CD4-positive, alpha-beta T cell treated with Interleukin-6 at 100 ng/mL for 8 hours (primary cell): Measurements from ENCODE around the gene RIPOR3.
"Not testable (repeated sequence)": the region's sequence is repeated elsewhere in the genome, so short reads cannot be mapped to it uniquely, and the experiment has no call there.

Experiments
- DNase-seq: peaks from one replicate; pipeline ENCODE4 v3.0.0-alpha.2; 2020; ENCODE audit warnings: mixed read lengths, low spot score

RIPOR3 gene

DNA sequence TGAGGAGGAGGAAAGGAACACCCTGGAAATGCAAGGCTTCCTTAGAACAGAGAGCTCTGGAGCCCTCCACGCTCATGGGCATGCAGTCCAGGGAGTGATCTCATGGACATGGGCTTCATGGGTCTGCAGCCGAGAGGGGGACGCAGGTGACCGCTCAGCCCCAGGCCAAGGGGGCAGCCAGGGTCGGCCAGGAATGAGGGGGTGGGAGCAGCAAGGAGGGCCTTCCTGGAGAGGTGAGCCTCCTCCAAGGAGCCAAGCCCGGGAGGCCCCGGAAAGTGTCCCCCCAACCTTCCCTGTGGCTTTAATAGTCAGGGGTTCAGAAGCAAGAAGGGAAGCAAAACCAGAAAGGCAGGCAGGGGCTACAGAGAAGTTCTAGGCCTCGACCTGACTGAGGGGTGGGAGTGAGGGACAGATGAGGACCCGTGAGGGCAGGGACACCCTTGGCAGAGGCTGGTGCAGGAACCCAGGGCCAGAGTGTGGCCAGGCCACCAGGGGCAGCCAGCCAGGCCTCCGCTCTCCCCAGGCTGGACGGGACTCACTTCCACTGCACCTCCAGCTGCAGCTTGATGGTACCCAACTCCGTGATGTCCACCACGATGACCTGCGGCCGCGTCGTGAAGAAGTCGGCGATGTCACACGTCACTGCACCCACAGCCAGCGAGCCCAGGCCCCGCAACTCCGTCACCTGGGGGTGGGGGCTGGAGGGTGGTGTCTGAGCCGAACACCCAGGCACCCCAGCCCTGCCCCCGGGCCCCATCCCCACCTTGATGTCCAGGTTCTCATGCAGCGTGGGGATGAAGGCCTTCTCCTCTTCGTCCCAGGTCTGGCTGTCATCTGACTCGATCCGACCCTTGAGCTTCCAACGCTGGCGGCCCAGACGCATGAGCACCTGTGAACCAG is 83.2 kb downstream of the RIPOR3 start:
- no peak for DNase-seq

DNA sequence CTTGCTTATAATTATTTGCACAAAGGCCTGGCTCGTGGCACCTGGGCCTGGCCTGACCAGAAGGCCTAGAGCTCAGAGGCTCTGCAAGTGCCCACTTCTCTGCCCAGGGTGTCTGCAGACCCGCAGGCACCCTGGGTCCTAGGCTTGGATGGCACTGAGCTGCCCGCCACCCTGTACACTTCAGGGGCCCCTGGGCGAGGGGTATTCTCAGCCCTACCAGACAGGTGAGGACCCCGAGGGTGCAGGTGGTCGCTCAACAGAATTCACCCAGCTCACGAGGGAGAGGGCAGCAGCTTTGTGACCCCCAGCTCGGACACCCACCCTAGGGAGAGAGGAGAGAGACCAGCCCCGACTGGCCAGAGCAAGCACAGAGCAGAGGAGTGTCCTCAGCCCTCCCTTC is 83.9 kb downstream of the RIPOR3 start:
- no peak for DNase-seq

DNA sequence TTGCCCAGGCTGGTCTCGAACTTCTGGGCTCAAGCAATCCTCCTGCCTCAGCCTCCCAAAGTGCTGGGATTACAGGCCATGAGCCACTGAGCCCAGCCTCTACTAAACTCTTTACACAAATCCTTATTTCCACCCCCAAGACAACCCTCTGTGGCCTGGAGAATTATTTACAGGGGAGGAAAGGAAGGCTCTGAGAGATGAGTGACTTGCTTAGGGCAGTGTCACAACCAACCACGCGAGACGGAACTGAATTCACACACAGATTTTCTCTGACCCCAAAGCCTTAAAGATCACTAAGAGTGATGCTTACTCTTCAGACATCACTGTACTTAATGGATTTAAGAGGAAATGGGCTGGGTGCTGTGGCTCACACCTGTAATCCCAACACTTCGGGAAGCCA is 86.2 kb downstream of the RIPOR3 start:
- no peak for DNase-seq

DNA sequence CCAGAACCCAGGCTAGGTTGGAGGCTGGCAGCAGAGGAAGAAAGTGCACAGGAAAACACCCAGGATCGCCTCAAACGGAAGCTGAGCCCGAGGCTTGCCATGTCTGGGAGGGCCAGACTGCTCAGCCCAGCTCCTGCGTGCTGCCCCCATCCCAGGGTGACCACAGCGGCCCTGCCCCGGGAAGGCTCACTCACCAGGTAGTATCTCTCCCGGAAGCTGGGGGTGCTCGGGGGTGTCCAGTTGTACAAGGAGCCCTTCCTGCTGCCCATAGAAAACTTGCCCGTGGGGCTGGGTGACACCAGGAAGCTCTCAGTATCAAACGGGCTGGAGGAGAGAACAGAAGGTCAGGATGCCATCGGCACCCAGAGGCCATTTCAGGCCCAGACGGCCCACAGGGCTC is 86.9 kb downstream of the RIPOR3 start:
- no peak for DNase-seq

DNA sequence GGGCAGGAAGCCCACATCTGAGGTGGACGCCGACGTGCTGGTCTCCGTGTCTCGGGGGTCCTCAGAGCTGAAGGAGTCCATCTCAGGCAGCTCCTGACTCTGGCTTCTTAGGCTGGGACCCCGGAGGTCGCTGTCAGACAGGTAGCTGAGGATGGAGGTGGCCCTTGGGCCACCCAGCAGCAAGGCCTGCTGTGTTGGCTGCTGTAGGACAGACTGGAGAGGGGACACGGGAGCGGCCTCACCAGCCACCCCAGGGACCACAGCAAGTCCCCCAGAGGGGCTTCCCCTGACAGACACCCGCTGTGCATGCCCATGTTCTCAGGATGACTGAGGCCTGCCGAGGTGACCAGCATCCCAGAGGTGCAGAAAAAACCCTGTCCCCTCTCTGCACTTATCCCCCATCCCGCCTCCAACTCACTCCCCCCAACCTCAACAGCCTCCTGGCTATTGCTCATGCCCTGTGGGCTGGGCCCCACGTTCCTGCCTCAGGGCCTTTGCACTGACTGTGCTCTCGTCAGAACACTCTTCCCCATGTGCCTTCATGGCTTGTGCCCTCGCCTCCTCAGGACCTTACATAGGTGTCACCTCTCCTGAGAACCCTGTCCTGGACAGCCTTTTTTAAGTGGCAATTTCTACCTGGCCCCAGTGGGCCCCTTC is 88.8 kb downstream of the RIPOR3 start:
- no peak for DNase-seq

DNA sequence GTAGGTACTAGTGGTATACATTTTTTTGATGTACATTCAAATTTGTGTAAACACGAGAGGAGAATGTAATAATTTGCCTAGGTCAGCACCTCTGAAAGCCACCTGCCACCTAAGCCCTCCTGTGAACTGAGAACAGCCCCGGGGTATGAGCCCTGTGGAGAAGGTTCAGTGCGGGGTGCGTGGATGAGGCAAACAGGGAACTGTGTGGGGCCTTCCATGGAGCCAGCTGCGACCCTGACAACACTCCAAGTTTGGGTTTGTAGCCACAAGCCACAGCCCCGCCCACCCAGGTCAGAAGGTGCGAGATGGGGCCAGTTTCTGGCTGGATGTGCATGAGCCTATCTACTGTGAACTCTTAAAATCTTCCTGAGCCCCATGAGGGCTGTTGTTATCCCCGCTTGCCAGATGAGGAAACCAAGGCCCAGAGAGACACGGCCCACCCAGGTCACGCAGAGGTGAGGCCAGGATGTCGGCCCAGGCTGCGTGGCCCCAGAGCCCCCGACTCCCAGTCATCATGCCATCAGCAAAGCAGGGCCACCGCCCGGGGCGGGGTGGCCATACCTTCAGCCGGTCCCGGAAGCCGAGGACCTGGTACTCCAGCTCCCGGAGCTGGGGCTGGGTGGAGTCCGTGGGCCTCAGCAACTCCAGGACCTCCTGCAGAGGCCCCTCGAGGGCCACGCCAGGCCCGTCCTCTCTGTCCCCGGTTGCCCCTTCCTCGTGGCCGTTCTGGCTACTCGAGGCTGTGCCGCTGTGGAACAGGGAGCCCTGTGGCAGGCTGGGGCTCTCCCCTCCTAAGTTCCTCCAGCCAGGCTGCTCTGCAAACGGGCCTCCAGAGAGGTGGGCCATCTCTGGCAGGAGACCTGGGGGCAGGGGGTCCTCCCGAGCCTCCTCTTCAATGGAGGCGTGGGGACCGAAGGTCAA is 89.6 kb downstream of the RIPOR3 start:
- DNase-seq = no peak

DNA sequence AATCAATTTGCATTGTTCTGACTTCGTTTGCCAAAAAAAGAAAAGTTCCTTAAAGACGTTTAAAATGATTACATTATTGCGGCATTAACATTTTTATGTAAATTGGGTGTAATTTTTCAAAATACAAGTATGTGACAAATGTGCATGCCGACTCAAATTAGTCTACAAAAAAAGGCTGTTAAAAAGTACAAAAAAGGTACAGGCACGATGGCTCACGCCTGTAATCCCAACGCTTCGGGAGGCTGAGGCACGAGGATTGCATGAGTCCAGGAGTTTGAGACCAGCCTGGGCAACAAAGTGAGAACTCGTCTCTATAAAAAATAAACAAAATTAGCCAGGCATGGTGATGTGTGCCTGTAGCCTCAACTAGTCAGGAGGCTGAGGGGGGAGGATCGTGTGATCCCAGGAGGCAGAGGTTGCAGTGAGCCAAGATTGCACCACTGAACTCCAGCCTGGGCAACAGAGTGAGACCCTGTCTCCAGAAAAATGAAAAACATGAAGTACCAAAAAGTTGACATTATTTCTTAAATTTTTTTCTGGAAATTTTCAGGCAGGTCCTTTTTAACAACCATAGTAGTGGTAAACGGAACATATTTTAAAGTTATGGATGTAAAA is 91.0 kb downstream of the RIPOR3 start:
- DNase-seq = no peak

DNA sequence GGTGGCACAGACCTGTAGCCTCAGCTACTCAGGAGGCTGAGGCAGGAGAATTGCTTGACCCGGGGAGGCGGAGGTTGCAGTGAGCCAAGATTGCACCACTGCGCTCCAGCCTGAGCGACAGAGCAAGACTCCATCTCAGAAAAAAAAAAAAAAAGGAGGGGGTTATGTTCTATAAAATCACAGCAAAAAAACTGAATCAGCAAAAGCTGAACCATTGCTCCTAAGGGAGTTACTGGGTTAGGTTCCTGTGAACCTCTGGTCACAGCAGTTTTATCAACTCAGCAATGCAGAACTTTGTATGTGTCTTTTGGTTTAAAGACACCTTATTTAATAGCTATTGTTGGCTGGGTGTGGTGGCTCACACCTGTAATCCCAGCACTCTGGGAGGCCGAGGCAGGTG is 92.6 kb downstream of the RIPOR3 start:
- not testable (repeated sequence) for DNase-seq

DNA sequence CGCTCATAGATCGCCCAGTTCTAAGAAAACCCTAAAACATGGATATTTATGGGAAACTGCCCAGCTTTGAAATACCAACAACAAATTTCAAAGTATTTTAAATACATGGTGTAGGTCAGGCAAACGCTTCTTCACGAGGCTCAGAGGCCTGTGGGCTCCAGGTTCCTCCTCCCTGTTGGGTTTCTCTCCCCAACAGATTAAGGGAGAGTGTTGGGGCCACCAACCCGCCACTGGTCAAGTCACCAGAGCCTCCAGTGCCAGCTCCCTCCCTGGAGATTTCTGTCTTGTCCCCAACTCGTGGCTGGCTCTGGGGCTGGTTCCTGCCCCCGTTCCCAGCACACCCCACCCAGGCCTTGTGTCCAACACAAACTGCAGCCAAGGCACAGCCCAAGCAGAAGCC is 93.3 kb downstream of the RIPOR3 start:
- DNase-seq = no peak

DNA sequence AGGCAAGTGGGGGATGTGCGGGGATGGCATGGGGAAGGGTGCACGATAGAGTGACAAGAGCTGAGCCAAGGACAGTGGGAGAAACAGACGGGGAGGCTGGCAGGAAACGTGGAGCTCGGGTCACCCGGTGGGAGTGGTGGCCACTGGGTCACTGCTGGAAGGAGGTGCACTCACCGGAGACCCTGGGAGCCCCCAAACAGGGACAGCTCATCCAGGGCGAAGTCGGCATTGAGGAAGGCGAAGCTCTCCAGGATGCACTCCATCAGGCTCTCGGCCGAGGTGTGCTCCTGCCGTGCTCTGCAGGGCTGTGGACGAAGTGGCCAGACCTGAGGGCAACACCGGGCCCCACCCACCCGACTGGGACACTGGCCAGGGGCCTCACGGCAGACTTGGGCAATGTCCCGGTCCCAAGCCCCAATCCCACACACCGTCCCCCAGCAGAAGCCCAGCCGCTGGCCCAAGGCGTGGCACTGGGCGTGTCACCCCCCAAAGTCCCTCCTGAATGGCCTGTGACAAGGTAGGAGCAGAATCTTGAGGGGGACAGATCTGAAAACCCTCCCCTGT is 93.9 kb downstream of the RIPOR3 start:
- no peak for DNase-seq

DNA sequence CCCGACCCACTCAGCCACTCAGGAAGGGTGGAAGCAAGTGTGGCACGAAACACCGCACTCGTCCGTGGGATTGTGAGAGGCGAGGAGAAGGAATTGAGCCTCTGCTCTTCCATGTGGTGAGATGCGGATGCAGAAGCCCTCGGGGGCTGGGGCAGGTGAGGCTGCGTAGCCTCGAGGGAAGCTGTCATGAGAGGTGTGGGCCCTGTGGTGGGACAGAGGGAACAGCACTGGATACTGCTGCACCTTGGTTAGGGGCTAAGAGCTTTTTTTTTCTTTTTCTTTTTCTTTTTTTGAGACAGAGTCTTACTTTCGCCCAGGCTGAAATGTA is 94.7 kb downstream of the RIPOR3 start:
- no peak for DNase-seq

DNA sequence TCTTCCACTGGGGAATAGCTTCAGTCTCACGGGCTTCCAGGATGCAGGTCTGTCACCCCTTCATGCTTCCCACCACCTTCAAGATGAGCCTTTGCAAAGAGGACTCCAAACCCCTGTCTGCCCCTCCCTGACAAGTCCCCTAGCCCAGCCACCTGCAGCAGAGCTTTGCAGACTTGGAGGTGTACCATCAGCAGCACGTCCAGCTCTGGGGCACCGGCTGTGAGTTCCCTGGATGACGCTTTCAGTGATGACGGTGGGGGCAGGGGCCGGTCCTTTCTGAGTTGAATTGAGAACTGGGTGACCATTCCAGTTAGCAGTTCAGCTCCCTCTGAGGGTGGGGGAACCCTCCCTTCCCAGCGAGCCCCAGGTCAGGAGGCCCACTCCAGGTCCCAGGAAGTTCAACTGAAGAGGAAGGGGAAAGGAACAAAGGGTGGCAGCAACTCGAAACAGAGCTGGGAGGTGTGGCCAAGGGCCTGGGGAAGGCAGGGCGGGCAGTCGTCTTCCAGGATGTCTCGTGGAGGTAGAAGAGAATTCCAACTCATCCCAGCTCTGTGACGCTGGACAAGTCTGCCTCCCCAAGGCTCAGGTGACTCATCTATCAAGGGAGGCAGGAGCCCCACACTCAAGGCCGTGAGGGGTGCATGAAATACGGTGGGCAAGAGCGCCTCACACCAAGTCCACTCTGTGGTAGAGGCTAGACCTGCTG is 95.2 kb downstream of the RIPOR3 start:
- DNase-seq = no peak

DNA sequence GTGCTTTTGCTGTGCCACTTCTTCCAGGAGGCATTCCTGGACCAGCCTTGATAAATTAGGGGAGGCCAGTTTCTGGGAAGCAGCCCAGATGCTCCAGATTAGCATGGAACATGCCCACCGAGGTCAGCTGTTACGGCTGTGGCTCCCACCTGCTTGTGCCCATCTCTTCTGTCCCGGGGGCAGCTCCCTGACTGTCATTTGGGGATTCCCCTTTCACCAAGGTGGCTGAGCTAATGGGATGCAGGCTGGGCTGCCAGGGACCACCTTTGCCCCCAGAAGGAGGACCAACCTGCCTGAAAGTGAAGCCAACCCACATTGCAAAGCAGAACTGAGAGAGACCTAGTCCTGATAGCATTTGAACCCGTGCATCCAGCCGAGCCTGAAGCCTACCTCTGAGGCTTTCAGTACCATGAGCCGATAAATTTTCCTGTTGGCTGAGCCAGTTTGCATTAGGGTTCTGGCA is 95.9 kb downstream of the RIPOR3 start:
- DNase-seq = no peak

DNA sequence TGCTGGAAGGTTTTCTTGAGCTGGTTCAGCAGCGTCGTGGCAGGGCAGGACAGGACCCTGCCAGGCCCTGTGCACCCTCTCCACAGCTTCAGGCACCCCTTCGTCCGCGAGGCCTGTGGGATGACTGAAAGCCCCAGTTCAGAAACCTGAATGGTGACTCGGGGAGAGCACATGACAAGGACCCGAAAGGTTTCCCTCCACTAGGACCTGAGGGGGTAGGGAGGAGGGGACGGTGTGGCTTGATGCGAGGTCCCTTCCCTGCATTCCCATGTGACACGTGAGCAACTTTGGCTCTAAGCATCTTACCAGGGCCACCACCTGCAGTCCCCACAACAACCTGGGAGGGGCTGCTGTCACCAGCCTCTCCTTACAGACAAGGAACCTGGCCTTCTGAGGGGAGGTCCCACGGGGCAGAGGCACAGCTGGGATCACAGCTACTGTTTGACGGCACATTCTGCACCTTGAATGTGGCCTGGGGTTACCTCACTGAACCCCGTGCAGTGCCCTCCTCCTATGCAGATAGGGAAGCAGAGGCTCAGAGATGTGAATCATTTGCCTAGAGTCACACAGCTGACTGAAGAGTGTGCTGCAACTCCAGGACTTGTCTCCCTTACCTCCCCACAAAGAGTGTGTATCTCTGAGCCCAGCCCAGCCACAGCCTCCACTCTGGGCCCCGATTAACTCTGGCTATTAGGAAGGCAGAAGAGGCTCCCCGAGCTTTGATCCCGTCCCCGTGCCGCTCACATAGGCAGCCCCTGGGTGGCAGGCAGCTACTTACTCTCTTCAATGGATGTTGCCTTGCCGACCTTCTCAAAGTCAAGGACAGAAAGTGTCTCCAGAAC is 96.5 kb downstream of the RIPOR3 start:
- no peak for DNase-seq

DNA sequence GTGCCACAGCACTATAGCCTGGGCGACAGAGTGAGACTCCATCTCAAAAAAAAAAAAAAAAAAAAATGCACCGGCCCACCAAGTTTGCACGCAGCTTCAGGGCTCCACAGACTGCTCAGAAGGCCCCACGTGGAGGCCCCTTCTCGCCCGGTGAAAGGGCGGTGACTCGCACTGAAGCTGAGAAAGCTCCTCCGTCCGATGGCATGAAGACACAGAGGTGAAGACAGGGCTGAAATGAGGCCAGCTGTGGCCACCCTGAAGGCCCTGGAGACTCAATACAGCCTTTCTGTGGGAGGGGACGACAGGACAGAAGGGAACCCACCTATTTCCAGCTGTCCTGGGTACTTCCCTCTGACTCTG is 97.1 kb downstream of the RIPOR3 start:
- no peak for DNase-seq

DNA sequence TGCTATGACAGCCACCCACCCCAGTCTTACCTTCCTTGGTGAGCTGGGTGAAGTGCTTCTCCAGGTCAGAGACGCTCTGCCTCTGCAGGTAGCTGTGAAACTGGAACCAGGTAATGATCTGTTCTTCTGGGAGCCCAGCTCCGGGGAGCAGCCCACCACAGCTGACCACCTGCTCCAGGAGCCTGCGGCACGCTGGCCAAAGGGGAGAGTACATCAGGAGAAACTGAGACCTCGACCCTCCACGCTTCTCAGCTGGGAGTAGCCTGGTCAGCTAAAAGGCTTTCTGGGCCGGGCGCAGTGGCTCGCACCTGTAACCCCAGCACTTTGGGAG is 98.4 kb downstream of the RIPOR3 start:
- no peak for DNase-seq

DNA sequence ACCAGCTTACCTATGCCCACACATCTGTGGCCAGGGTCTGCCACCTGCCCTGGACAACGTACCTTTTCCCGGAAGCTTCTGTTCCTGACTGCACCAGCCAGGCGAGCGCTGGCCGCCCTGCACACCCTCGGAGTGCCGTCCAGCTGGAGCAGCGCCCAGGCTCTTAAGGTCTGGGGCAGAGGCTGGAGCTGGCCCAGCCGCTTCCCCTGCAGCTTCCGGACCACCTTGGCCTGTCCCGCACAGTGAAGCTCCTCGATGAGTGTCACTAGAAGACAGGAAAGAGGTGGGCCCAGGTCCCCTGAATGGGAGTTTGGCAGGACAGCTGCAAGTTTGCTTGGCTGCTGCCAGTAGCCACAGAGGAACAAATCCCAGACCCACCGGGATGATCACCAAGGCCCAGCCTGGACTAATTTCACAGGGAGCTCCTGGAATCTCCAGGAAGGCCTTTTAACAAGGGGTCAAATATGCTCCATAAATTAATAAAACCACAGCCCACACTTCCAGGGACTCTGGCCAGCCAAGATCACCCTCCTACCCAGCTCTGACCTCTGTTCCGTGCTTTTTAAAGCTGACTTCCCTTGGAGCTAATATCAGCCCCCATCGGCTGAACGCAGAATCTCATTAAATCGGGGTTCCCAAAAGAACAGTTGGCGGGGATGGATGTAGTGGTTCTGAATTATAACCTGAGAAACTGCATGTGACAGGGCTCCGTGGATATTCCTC is 98.9 kb downstream of the RIPOR3 start:
- DNase-seq = no peak

DNA sequence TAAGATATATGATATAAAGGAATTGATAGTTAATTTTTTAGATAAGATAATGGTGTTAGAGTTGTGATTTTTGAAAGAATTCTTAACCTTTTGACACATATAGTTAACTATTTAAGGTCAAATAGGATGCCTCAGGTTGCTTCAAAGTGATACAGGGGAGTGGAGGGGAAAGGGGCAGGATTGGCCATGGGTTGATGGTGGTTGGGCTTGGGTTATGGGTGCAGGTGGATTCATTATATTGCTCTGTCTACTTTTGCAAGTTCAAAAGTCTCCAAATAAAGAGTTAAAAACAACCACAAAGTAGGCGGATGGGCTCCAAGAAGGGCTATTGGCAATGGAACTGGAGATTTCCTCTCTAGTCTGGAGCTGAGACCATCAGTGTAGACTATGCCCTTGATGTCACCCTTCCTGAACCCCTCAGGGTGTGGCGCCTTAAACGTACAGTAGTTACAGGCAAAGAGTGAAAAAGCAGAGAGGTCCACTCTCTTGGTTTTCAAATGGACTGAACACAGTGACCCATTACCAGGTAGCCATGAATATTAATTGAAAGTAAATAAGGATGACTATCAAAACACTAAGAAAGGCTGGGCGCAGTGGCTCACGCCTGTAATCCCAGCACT is 100.0 kb downstream of the RIPOR3 start:
- no peak for DNase-seq

DNA sequence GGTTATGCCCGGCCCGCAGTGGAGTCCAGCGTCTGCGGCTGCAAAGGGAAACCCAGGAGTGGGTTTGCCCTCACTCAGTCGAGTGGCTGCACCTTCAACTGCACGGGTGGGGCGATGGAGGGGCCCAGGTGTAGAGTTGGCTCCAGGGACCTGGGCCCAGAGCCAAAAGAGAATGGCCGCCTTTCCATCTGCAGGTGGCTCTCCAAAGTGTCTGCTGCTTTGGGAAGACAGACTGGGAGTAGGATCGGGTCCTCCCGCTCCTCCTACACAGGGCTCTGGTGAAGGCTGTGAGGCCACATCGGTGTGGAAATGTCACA is 101.0 kb downstream of the RIPOR3 start:
- no peak for DNase-seq
